ENCODE results near the gene CSF3.
A peak's percentile ranks its signal among the peaks of the same experiment; 100 is the strongest.

CSF3 gene

DNA sequence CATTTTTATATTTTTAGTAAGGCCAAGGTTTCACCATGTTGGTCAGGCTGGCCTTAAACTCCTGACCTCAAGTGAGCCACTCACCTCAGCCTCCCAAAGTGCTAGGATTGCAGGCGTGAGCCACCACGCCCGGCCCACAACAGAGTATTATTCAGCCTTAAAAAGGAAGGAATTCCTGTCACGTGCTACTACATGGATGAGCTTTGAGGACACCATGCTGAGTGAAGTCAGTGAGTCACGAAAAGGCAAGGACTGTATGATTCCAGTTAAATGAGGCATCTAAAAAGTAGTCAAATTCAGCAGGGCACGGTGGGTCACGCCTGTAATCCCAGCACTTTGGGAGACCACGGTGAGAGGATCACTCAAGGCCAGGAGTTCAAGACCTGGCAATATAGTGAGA lies 9.7 kb downstream of the CSF3 start:
- peak; percentile 78 for DNase-seq (ENCODE audit: low read depth)
- H3K4me3 ChIP-seq (ENCODE audit: low read depth, low read length) = no peak overlapping the region
- no peak for TF ChIP-seq CTCF (conservative IDR thresholded peaks at IDR 0.05; ENCODE audit: low read depth, low read length)

DNA sequence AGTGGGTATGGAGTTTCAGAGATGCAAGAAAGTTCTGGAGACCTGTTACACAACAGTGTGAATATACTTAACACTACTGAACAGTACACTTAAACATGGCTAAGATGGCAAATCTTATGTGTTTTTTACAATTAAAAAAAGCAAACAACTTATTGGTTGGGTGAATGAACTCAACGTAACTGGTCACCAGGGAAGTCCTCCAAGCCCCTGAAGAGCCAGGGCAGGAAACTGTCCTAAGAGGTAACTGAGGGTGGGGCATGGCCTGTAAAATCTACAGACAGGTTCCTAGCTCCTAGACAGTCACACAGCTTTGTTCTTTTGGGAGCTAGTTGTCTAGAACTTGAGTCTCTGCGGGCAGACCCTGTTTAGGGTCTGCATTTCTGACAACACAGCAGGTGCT lies 10.3 kb downstream of the CSF3 start:
- no peak for TF ChIP-seq CTCF (conservative IDR thresholded peaks at IDR 0.05; ENCODE audit: low read depth, low read length)
- DNase-seq (ENCODE audit: low read depth) = peak; percentile 15
- H3K4me3 ChIP-seq (ENCODE audit: low read depth, low read length) = no peak overlapping the region

- no peak overlapping the region for H3K4me3 ChIP-seq (ENCODE audit: low read depth, low read length)
- DNase-seq (ENCODE audit: low read depth) = peak; percentile 66
- TF ChIP-seq CTCF (conservative IDR thresholded peaks at IDR 0.05; ENCODE audit: low read depth, low read length) = no peak
Measured at GRCh38 chr17:40025991-40026815, 11.0 kb downstream of the CSF3 start.

DNA sequence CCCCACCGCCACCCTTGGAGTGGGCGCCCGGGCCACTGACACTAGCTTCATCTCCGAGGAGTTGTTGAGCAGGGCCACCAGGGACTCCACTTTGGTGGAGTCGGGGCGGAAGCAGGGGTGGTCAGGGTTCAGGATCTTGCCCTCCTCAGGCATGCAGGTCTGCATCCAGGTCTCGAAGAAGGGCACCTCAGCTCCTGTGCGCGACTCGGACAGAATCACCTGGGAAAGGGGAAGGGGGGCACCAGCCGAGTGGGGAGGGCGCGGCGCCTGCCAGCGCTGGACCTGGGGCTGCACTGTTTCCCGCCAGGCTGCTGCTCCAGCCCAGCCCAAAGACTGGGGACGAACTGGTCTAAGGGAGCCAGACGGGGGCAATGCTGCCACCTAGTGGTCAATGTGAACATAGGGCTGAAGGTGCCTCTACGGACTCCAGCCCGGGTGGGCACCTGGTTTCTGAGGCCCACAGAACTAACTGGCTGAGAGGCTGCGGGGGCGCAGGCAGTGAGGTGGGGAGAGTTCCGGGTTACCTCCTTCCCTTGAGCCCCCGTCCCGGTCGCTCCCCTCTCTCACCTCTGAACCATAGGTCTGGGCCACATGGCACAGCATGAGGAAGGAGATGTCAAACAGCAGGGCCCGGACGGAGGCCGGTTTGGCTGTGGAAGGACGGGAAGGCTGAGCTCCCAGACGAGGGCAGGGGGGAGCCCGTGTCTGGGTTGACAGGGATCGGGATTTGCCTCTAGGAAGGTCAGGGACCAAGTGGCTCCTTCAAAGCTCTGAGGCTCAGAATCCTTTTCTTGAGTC lies 11.8 kb downstream of the CSF3 start:
- H3K4me3 ChIP-seq (ENCODE audit: low read depth, low read length) = no peak overlapping the region
- DNase-seq (ENCODE audit: low read depth) = peak; percentile 88
- TF ChIP-seq CTCF (conservative IDR thresholded peaks at IDR 0.05; ENCODE audit: low read depth, low read length) = peak; percentile 88

DNA sequence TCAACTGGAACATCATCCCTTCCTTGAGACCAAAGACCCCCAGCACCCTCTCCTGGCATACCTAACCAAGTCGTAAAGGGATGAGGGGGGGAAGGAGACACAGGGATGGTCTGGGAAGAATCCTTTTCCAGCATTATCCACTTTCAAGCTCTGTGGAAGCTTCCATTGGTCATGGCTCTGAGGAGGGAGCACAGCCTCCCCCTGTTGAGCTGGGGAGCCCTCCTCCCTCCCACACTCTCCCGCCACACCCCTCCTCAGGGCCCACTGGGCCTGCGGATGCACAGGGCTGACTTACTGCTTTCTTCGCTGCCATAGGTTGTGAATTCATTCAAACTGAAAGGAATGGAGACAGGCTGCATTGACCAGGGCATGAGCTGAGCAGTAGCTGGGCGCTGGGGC lies 12.4 kb downstream of the CSF3 start:
- no peak for DNase-seq (ENCODE audit: low read depth)

GRCh38 chr17:40028595-40028994 lies 13.4 kb downstream of the CSF3 start:
- no peak for TF ChIP-seq CTCF (conservative IDR thresholded peaks at IDR 0.05; ENCODE audit: low read depth, low read length)
- DNase-seq (ENCODE audit: low read depth) = no peak
- H3K4me3 ChIP-seq (ENCODE audit: low read depth, low read length) = no peak overlapping the region

More for the DNA sequence above, 12.4 kb downstream of the CSF3 start:
- no peak for TF ChIP-seq CTCF (conservative IDR thresholded peaks at IDR 0.05; ENCODE audit: low read depth, low read length)
- no peak overlapping the region for H3K4me3 ChIP-seq (ENCODE audit: low read depth, low read length)
